Measurements from ENCODE around the gene CWC22.

The CWC22 gene

DNA sequence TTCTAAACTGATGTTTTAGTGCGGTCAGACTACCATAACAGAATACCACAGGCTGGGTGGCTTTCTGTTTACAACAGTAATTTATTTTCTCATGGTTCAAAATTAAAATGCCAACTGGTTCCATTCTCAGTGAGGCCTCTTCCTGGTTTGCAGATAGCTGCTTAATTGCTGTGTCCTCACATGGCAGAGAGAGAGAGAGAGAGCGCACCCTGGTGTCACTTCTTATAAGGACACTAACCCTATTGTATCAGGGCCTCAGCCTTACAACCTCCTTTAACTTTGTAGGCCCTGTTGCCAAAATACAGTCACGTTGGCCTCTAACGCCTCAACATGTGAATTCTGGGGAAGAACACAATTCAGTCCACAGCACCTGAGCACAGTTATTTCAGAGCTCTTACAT, 108.2 kb downstream of the CWC22 start:
- Histone ChIP-seq H3K4me1 (ENCODE audit: control insufficient read depth, insufficient read depth, low read length) (no peaks in the 10 kb centered on the region), H3K27ac (ENCODE audit: low read depth, low read length) (no peak overlapping the region), H3K36me3 (ENCODE audit: control insufficient read depth, insufficient read depth, low read length) (no peaks in the 10 kb centered on the region), H3K9me3 (ENCODE audit: control insufficient read depth, insufficient read depth, low read length) (0 out of 2 replicates have a peak, but pooled peaks cover 3% of the 10 kb centered on the region), H3K9ac (ENCODE audit: low read depth, low read length) (no peak overlapping the region), H3K4me3 (ENCODE audit: low read depth, low read length) (no peak overlapping the region), H3K27me3 (ENCODE audit: control insufficient read depth, insufficient read depth, low read length) (no peaks in the 10 kb centered on the region)
